Heart left ventricle (tissue), 16 donors: ENCODE data around the gene ADAMTSL2. TPM values are rescaled to one million over a fixed set of nuclear protein-coding genes. Genes with fewer than 3 reads are reported as not detected.

Experiments used
- ATAC-seq, 4 donors: fragments of 200-7000 bp; cut with Tn5 transposase; one replicate each; pipeline ENCODE4 v1.9.1; 2020 to 2022; ENCODE audit warnings: moderate library complexity in 4 of 4, mild to moderate bottlenecking in 3 of 4, moderate number of reproducible peaks in 1 of 4
- DNase-seq, 5 donors: peaks; one replicate each; pipeline ENCODE4 v3.0.0-alpha.2; 2020
- H3K27ac ChIP-seq, 12 donors: fragments of 200-600 bp; sonication (generic) in 4 of 12; one replicate each; pipeline versions ENCODE4 v1.5.0 to v1.8.0; 2016 to 2022; ENCODE audit warnings: mild to moderate bottlenecking in 2 of 12
- H3K27me3 ChIP-seq, 9 donors: fragments of 200-600 bp; sonication (generic) in 2 of 9; one replicate each; pipeline versions ENCODE4 v1.5.1 to v1.8.0; 2016 to 2022; ENCODE audit warnings: mild to moderate bottlenecking in 3 of 9
- H3K36me3 ChIP-seq, 9 donors: fragments of 200-600 bp; sonication (generic) in 2 of 9; one replicate each; pipeline versions ENCODE4 v1.5.0 to v1.8.0; 2018 to 2022; ENCODE audit warnings: mild to moderate bottlenecking in 2 of 9
- H3K4me1 ChIP-seq, 12 donors: fragments of 200-600 bp; sonication (generic) in 4 of 12; one replicate each; pipeline versions ENCODE4 v1.5.0 to v1.8.0; 2016 to 2022; ENCODE audit warnings: mild to moderate bottlenecking in 3 of 12
- H3K4me3 ChIP-seq, 12 donors: fragments of 200-600 bp; sonication (generic) in 4 of 12; one replicate each; pipeline versions ENCODE4 v1.5.0 to v1.8.0; 2017 to 2022; ENCODE audit warnings: mild to moderate bottlenecking in 9 of 12, moderate library complexity in 4 of 12
- H3K9me3 ChIP-seq, 12 donors: fragments of 200-600 bp; sonication (generic) in 4 of 12; one replicate each; pipeline versions ENCODE4 v1.5.0 to v1.8.0; 2016 to 2022; ENCODE audit warnings: mild to moderate bottlenecking in 1 of 12
- POLR2A ChIP-seq, 2 donors: fragments of 450-650 bp; IDR thresholded peaks; one replicate each; pipeline ENCODE4 v1.6.1; 2017; ENCODE audit warnings: antibody characterized with exemption in 2 of 2, mild to moderate bottlenecking in 2 of 2, moderate library complexity in 2 of 2
- WGBS, 4 donors: extraction: QIAGEN DNeasy Blood & Tissue Kit in 2 of 4; methylation state at CpG; one replicate each; pipeline versions ENCODE4 v1.1.5 to v1.1.7; 2013 to 2018; 5-methylcytosine and 5-hydroxymethylcytosine counted together
- intact Hi-C, 10 donors: fragments of 100-400 bp; cut with DNase I; formaldehyde crosslinking; loops; one replicate each; pipeline versions ENCODE4 v1.11.1 to v1.14.2; 2022
- polyA plus RNA-seq, 2 donors: library from polyadenylated mRNA; stranded (reverse); fragments of 200-250 nt; gene quantifications; one replicate each; pipeline ENCODE4 v1.2.3, GENCODE V29; 2013
- total RNA-seq, 9 donors: library from RNA; depleted of rRNA in 2 of 9; stranded (reverse); fragments of >200 nt in 2 of 9; fragmentation: NEBNext Ultra II Directional in 3 of 9; extraction: Animal tissue kit (Norgen Biotek cat#: 25700) in 3 of 9; gene quantifications; one replicate each; pipeline versions ENCODE4 v1.1.0 to v1.2.4, GENCODE V29; 2016 to 2023
- TF ChIP-seq, protein P1 (sequence below), 12 donors: fragments of 200-600 bp; sonication (generic) in 4 of 12; IDR thresholded peaks; one replicate each; pipeline versions ENCODE4 v1.5.0 to v1.8.0; 2018 to 2022; ENCODE audit warnings: antibody characterized with exemption in 12 of 12, mild to moderate bottlenecking in 5 of 12
- donor health status: ischemic (EF 13 %, LVEDD 7.1; RV severe dilation, severe dysfunction).
- donor health status: healthy with polysubstance abuse.
- donor health status: DM: no; HTN: yes; CAD: no.
- donor health status: DM: no; HTN: no; CAD: no.
- donor health status: ischemic (EF 25% LVEDD 6.9; RV normal size, moderate dysfunction).
- donor health status: ischemic (EF 25% LVEDD 5.7; RV mildly dilated, moderate dysfunction).
- donor health status: healthy.
- donor health status: DM: yes; HTN: yes; CAD: no.
- donor health status: ischemic (EF 35%, LVEDD 5.7; RV mildly dilated, moderate dysfunction).
- donor health status: nonischemic (EF 11% LVEDD 7.7; RV severe dilation, severe dysfunction).
- donor health status: DM: yes; HTN: yes; CAD: no.
- donor health status: PGD.
- donor health status: ischemic (EF 29% LVEDD 5.4; RV normal size, mild dysfunction).
- donor health status: nonischemic (EF 23%, LVEDD 6.1; RV moderate dilation, normal function).

The ADAMTSL2 gene
- total and polyA plus RNA-seq, 11 donors = 2.3 to 5.1 (median 3.7) TPM

DNA sequence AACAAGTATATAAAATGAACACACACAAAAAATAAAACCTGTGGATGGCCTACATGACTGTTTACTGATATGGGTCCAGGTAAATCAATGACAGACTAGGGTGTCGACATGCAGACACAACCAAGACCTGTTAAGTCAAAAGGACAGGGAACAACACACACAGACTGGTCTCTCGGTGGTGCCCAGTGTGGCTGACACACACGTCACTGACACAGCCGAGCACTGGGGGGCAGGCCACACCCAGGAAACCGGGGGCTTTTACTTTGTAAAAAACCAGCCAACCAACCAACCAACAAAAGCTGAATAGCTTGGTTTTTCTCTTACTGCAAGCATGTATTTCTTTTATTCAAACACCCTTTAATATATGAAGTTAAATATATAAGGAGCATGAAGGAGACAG lies 69.7 kb downstream of the ADAMTSL2 start:
- H3K4me3 ChIP-seq = no peak overlapping the region
- intact Hi-C loops = loop anchor here in 1 of 10 donors (10.0 kb wide), 1 partner anchor 111 kb away; no protein-coding TSS in a partner anchor
- TF ChIP-seq, protein P1, sequence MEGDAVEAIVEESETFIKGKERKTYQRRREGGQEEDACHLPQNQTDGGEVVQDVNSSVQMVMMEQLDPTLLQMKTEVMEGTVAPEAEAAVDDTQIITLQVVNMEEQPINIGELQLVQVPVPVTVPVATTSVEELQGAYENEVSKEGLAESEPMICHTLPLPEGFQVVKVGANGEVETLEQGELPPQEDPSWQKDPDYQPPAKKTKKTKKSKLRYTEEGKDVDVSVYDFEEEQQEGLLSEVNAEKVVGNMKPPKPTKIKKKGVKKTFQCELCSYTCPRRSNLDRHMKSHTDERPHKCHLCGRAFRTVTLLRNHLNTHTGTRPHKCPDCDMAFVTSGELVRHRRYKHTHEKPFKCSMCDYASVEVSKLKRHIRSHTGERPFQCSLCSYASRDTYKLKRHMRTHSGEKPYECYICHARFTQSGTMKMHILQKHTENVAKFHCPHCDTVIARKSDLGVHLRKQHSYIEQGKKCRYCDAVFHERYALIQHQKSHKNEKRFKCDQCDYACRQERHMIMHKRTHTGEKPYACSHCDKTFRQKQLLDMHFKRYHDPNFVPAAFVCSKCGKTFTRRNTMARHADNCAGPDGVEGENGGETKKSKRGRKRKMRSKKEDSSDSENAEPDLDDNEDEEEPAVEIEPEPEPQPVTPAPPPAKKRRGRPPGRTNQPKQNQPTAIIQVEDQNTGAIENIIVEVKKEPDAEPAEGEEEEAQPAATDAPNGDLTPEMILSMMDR (IDR thresholded peaks at IDR 0.05) = no peak
- no peak for TF ChIP-seq POLR2A (IDR thresholded peaks at IDR 0.05)
- 25 to 35% (median 29%) methylated on average over 5 of the region's 5 CpGs for WGBS, 4 donors
- no peaks in the 10 kb centered on the region for H3K36me3 ChIP-seq
- peaks cover 12 to 77% (median 30%) of the 10 kb centered on the region in 9 donors for H3K27me3 ChIP-seq
- no peak overlapping the region for H3K27ac ChIP-seq
- ATAC-seq (no peak), DNase-seq (no peak)
- no peaks in the 10 kb centered on the region for H3K9me3 ChIP-seq
- H3K4me1 ChIP-seq = peaks cover 0 to 6% (median 0%) of the 10 kb centered on the region in 12 donors

DNA sequence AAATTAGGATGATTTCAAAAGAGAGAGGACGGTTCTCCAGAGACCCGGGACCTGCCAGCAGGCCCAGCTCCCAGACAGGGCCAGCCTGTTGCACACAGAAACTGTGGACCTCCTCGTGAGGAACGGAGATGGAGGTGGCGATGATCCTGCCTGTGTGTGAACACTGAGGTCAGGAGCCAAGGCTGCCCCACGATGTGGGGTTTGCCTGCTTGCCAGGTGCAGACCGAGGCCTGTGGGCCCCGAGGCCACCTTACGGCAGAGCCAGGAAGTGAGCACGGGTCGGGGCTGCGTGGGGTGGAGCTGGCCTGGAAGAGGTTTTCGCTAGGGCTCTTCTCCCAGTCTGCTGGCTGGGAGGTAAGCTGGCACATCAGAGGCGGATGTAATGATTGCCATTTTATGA lies 70.4 kb downstream of the ADAMTSL2 start:
- Histone ChIP-seq H3K36me3 (no peaks in the 10 kb centered on the region), H3K27ac (no peak overlapping the region), H3K4me3 (no peak overlapping the region), H3K9me3 (no peaks in the 10 kb centered on the region), H3K4me1 (peaks cover 0 to 9% (median 0%) of the 10 kb centered on the region in 12 donors), H3K27me3 (peaks cover 14 to 82% (median 34%) of the 10 kb centered on the region in 9 donors)
- WGBS, 4 donors = 64 to 69% (median 64%) methylated on average over 12 to 14 of the region's 14 CpGs
- intact Hi-C loops = loop anchor here in 1 of 10 donors (10.0 kb wide), 1 partner anchor 110 kb away; no protein-coding TSS in a partner anchor
- TF ChIP-seq, protein P1 (IDR thresholded peaks at IDR 0.05) = no peak
- no peak for TF ChIP-seq POLR2A (IDR thresholded peaks at IDR 0.05)
- DNase-seq = no peak
- no peak for ATAC-seq

DNA sequence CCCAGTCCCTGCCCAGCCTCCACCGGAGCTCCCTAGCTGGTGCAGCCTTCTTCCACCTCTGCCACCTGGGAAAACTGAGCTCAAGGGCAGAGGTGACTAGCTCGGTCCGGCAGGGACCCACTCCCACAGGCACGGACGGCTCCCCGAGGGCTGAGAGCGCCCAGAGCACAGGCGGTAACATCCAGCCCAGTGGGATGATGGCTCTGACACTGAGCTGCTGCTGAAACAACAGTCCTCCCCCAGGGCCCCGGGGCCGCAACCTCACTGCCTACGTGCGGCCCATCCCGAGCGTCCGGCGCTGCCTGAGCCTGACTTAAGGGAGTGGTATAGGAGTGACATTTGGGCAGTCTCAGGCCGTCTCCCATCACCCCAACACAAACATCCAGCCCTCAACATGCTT lies 70.9 kb downstream of the ADAMTSL2 start:
- ATAC-seq (no peak), DNase-seq (no peak)
- no peak overlapping the region for H3K4me3 ChIP-seq
- no peaks in the 10 kb centered on the region for H3K9me3 ChIP-seq
- peaks cover 16 to 88% (median 36%) of the 10 kb centered on the region in 9 donors for H3K27me3 ChIP-seq
- H3K27ac ChIP-seq = no peak overlapping the region
- intact Hi-C loops = loop anchor here in 1 of 10 donors (10.0 kb wide), 1 partner anchor 109 kb away; no protein-coding TSS in a partner anchor
- H3K4me1 ChIP-seq = peaks cover 0 to 9% (median 0%) of the 10 kb centered on the region in 12 donors
- H3K36me3 ChIP-seq = no peaks in the 10 kb centered on the region
- 84 to 91% (median 87%) methylated on average over 10 to 17 of the region's 17 CpGs for WGBS, 4 donors
- no peak for TF ChIP-seq POLR2A (IDR thresholded peaks at IDR 0.05)
- TF ChIP-seq, protein P1 (IDR thresholded peaks at IDR 0.05) = no peak

DNA sequence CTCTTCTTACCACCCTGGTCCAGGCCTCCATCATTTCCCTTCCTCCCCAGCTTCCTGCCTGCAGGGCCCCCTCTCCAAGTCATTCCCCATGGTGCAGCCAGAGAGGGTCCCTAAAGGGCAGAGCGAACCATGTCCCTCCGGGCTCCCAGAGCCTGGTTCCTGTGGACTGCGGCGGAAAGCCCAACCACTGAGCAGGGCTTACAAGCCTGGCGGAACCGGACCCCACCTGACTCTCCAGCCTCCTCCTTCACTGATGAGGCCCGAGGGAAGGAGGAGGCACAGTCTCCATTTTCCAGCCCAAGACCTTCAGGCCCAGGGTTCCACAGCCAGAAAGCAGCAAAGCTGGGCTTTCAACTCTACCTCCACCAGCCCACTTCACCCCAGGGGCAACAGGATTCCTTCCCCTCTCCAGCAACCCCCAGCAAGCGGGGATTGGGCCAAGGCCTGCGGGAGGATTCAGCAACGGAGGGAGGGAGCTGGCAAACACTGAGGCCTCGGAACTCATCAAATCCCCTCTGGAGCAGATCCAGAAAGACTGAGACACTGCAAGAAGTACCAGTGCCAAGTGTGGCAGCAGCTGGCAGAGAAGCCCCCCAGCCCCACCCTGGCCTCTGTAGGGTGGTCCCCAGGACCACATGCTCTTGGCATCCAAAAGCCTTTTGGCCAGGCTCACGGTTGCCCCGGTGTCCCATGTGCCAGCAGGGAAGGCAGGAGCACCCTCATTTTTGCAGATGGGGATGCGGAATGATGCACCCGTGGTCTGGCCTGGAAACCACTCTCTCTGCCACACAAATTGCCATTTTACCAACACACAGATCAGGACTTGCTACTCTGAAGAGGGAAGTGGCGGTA lies 71.6 kb downstream of the ADAMTSL2 start:
- peaks cover 16 to 89% (median 36%) of the 10 kb centered on the region in 9 donors for H3K27me3 ChIP-seq
- intact Hi-C loops = loop anchor here in 1 of 10 donors (10.0 kb wide), 1 partner anchor 109 kb away; no protein-coding TSS in a partner anchor
- no peaks in the 10 kb centered on the region for H3K36me3 ChIP-seq
- ATAC-seq (no peak), DNase-seq (no peak)
- H3K9me3 ChIP-seq = no peaks in the 10 kb centered on the region
- H3K4me1 ChIP-seq = peaks cover 0 to 9% (median 0%) of the 10 kb centered on the region in 12 donors
- WGBS, 4 donors = 62 to 77% (median 72%) methylated on average over 14 to 16 of the region's 16 CpGs
- H3K27ac ChIP-seq = no peak overlapping the region
- TF ChIP-seq POLR2A (IDR thresholded peaks at IDR 0.05) = no peak
- TF ChIP-seq, protein P1 (IDR thresholded peaks at IDR 0.05) = no peak
- H3K4me3 ChIP-seq = no peak overlapping the region
